OCI-LY1 (cell line): ENCODE results near the gene SH3BP4.

Experiments
- H2AFZ ChIP-seq: fragments of 200-600 bp; sonication (generic), shearing (Covaris generic); 2 replicates; pipeline ENCODE4 v1.6.0; 2014; ENCODE audit warnings: antibody characterized with exemption, mild to moderate bottlenecking, low read length
- H3F3A ChIP-seq: fragments of 200-600 bp; sonication (generic), shearing (Covaris generic); 2 replicates; pipeline ENCODE4 v1.6.0; 2014; ENCODE audit warnings: mild to moderate bottlenecking, antibody characterized with exemption, low read length, moderate library complexity; ENCODE audit not compliant: insufficient read depth
- H3K27ac ChIP-seq: fragments of 200-600 bp; sonication (generic); 2 replicates; pipeline ENCODE4 v1.5.1; 2014; ENCODE audit warnings: low read length, mixed run types, mild to moderate bottlenecking, low read depth; ENCODE audit not compliant: poor library complexity, severe bottlenecking
- H3K27me3 ChIP-seq: fragments of 200-600 bp; sonication (generic); 2 replicates; pipeline ENCODE4 v1.6.0; 2014; ENCODE audit warnings: antibody characterized with exemption, mild to moderate bottlenecking, low read length, moderate library complexity; ENCODE audit not compliant: insufficient read depth
- H3K36me3 ChIP-seq: fragments of 200-600 bp; sonication (generic); 2 replicates; pipeline ENCODE4 v1.6.1; 2014; ENCODE audit warnings: mild to moderate bottlenecking, antibody characterized with exemption, low read length, moderate library complexity, mixed read lengths; ENCODE audit not compliant: insufficient read depth
- H3K4me1 ChIP-seq: fragments of 200-600 bp; sonication (generic); 2 replicates; pipeline ENCODE4 v1.5.1; 2014; ENCODE audit warnings: mild to moderate bottlenecking, low read length, moderate library complexity; ENCODE audit not compliant: insufficient read depth, severe bottlenecking
- H3K4me2 ChIP-seq: fragments of 200-600 bp; sonication (generic), shearing (Covaris generic); 2 replicates; pipeline ENCODE4 v1.6.1; 2014; ENCODE audit warnings: low read length
- H3K4me3 ChIP-seq: fragments of 200-600 bp; sonication (generic); 2 replicates; pipeline ENCODE4 v1.5.1; 2014; ENCODE audit warnings: low read length, low read depth, mild to moderate bottlenecking, mixed read lengths; ENCODE audit not compliant: poor library complexity, severe bottlenecking
- H3K79me2 ChIP-seq: fragments of 200-600 bp; shearing (Covaris generic); 2 replicates; pipeline ENCODE4 v1.6.1; 2016; ENCODE audit warnings: mixed run types, low read length, mixed read lengths; ENCODE audit not compliant: insufficient read depth
- H3K9ac ChIP-seq: fragments of 200-600 bp; sonication (generic), shearing (Covaris generic); 2 replicates; pipeline ENCODE4 v1.6.1; 2014; ENCODE audit warnings: mild to moderate bottlenecking, low read length, mixed read lengths
- H3K9me2 ChIP-seq: fragments of 200-600 bp; sonication (generic), shearing (Covaris generic); 2 replicates; pipeline ENCODE4 v1.6.1; 2014; ENCODE audit warnings: low read depth, mild to moderate bottlenecking, low read length, mixed read lengths
- H3K9me3 ChIP-seq: fragments of 200-600 bp; shearing (Covaris generic); 2 replicates; pipeline ENCODE4 v1.6.1; 2014; ENCODE audit warnings: low read length, mixed read lengths
- H4K20me1 ChIP-seq: fragments of 200-600 bp; sonication (generic), shearing (Covaris generic); 2 replicates; pipeline ENCODE4 v1.6.0; 2016; ENCODE audit warnings: mild to moderate bottlenecking, low read length; ENCODE audit not compliant: insufficient read depth
- EZH2 ChIP-seq: fragments of 200-600 bp; sonication (generic), shearing (Covaris generic); IDR thresholded peaks from 2 replicates; pipeline ENCODE4 v1.8.0; 2017; ENCODE audit warnings: borderline replicate concordance, mixed run types, mild to moderate bottlenecking, antibody characterized with exemption, low read length, moderate library complexity, mixed read lengths
- TF ChIP-seq, protein P1 (sequence below): fragments of 200-600 bp; sonication (generic), shearing (Covaris generic); IDR thresholded peaks from 2 replicates; pipeline ENCODE4 v1.5.1; 2017; ENCODE audit warnings: mild to moderate bottlenecking, antibody characterized with exemption, low read length, moderate library complexity, mixed read lengths

SH3BP4 gene

DNA sequence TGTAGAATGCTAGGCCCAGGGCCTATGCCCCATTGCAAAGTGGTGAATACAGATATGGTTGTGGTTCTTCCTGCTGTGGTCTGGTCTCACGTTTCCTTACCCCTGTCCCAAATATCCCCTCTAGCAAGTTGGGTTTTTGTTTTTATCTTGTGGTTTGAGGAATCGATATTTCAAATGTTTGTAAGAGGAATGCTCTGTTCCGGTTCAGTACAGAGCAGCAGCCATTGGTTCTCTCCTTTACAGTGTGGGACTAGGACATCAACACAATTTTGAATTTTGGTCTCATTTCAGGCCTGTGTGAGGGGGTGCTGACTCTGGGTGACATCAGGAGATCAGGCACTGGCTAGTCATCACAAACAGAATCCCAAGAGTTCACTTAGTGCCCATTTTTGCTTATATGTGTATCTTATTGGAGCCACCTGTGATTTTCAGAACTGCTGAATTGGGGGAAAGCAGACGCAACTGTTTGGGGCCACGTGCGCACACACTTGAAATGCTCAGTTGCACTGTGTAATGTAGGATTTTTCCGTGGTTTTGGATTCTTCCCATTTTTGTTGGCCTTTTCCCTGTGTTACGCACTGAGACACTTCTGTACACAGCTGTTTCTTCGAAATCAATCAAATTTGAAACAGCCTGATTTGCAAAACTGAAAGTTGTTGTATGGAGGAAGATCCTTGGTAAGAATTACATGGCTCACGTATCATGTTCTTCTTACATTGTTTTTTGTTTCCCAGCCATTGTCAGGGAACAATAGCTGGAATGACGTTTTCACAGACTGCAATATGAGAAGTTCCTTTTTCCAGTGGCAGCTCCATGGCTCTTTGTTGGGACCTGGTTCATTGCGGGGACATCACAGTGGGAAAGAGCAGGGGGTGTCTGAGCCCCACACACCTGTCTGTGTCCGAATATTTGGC lies 8.6 kb downstream of the SH3BP4 start:
- Histone ChIP-seq H2AFZ (no peak overlapping the region), H3K9me2 (no peaks in the 10 kb centered on the region), H3K79me2 (no peaks in the 10 kb centered on the region), H3K4me1 (no peaks in the 10 kb centered on the region), H3K4me3 (no peak overlapping the region), H3K36me3 (no peaks in the 10 kb centered on the region), H3K9ac (no peak overlapping the region), H3K27ac (no peak overlapping the region), H4K20me1 (no peaks in the 10 kb centered on the region), H3K9me3 (no peaks in the 10 kb centered on the region), H3K27me3 (no peaks in the 10 kb centered on the region), H3K4me2 (no peak overlapping the region), H3F3A (no peaks in the 10 kb centered on the region)
- TF ChIP-seq EZH2, result no peak
- TF ChIP-seq, protein P1, sequence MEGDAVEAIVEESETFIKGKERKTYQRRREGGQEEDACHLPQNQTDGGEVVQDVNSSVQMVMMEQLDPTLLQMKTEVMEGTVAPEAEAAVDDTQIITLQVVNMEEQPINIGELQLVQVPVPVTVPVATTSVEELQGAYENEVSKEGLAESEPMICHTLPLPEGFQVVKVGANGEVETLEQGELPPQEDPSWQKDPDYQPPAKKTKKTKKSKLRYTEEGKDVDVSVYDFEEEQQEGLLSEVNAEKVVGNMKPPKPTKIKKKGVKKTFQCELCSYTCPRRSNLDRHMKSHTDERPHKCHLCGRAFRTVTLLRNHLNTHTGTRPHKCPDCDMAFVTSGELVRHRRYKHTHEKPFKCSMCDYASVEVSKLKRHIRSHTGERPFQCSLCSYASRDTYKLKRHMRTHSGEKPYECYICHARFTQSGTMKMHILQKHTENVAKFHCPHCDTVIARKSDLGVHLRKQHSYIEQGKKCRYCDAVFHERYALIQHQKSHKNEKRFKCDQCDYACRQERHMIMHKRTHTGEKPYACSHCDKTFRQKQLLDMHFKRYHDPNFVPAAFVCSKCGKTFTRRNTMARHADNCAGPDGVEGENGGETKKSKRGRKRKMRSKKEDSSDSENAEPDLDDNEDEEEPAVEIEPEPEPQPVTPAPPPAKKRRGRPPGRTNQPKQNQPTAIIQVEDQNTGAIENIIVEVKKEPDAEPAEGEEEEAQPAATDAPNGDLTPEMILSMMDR, result no peak

GRCh38 chr2:234961784-234962183 lies 10.0 kb downstream of the SH3BP4 start:
- Histone ChIP-seq H3K4me3 (no peak overlapping the region), H3K4me2 (no peak overlapping the region), H3K36me3 (no peaks in the 10 kb centered on the region), H3K9me3 (no peaks in the 10 kb centered on the region), H3K4me1 (no peaks in the 10 kb centered on the region), H3K27me3 (no peaks in the 10 kb centered on the region), H3F3A (no peaks in the 10 kb centered on the region), H2AFZ (no peak overlapping the region), H3K79me2 (no peaks in the 10 kb centered on the region), H3K27ac (no peak overlapping the region), H3K9me2 (no peaks in the 10 kb centered on the region), H4K20me1 (no peaks in the 10 kb centered on the region), H3K9ac (no peak overlapping the region)
- TF ChIP-seq, protein P1, result no peak
- TF ChIP-seq EZH2, result no peak

DNA sequence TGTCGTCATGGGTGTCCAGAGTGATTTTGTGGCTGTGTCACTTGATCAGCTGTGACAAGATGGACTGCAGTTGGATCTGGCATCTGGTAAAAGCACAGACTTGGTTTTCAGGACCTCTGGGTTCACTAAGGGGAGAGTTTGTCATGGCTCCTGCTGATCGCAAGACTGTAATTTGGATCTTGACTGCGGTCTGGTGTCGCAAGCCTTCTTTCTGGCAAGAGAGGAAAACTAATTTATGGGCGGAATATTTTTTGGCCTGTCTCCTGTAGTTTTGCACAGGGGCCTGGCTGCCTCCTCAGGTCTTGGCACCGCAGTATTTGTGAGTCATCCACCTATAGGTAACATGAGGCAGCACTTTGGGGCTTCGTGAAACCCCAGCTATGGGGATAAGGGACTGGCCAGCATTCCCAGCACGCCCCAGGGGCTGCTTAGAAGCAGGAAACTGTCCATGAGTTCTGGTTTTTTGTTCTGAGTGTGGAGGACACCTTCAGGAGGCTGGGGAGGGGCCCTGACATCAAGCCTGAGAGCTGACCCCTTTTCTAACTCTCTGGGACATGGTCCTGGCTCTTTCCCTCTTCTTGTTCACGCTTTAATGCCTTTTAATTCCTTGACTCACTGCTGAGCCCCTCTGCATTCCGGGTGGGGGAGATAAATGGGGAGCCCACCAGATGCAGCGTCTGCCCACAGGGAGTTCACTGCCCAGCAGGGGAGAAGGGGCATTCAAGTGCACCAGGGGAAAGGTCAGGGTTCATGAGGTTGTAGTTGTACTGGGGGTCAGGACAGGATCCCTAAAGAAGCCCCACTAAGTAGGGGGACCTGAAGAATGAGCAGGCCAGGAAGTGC lies 12.2 kb downstream of the SH3BP4 start:
- no peaks in the 10 kb centered on the region for H4K20me1 ChIP-seq
- H3K4me1 ChIP-seq, result no peaks in the 10 kb centered on the region
- no peaks in the 10 kb centered on the region for H3K27me3 ChIP-seq
- no peaks in the 10 kb centered on the region for H3F3A ChIP-seq
- H3K4me2 ChIP-seq, result no peak overlapping the region
- TF ChIP-seq, protein P1, result no peak
- TF ChIP-seq EZH2, result no peak
- no peaks in the 10 kb centered on the region for H3K9me2 ChIP-seq
- no peaks in the 10 kb centered on the region for H3K36me3 ChIP-seq
- H3K9me3 ChIP-seq, result no peaks in the 10 kb centered on the region
- no peak overlapping the region for H3K9ac ChIP-seq
- no peak overlapping the region for H3K4me3 ChIP-seq
- H2AFZ ChIP-seq, result no peak overlapping the region
- H3K27ac ChIP-seq, result no peak overlapping the region
- H3K79me2 ChIP-seq, result no peaks in the 10 kb centered on the region
